ENCODE measurements around the gene PLEKHF1. TPM values are rescaled to one million over a fixed set of nuclear protein-coding genes. Genes with fewer than 3 reads are reported as not detected.

PLEKHF1 gene
- total and polyA plus RNA-seq, 2 of the 13 experiments (the other 11 are each of a cell fraction or from before 2014, with no cell fraction given): 2.9 to 3.8 TPM

DNA sequence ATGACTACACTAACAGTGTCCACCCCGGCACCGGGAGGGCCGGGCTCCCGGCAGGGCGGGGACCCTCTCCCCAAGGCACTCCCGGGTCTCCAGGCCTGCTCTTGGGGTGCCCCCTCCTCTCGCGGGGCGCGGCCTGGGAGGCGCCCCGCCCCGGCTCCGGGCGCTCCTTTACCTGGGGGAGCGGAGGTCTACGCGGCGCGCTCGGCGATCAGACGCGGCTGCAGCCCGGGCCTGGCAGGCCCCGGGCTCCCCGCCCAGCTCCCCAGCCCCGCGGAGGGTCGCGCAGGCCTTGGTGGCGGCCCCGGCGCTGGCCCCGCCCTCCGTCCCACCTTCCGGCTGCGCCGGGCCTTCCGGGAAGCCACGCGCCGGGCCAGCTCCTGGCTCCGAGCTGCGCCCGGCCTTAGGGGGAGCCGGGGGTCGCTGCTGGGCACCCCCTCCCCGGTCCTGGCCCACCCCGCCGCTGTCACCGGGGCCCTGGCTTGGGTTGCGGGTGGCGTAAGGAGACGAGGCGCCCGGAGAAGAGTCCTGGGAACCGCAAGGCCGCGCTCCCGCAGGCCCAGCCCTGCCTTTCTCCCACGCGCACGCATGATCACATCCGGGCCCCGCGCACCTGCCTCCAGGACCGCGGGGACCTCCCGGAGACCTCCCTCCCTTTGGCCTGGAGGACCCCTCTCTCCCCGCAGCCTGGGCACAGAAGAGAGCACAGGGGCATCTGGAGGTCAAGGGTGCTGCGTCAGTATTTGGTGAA is 49.9 kb downstream of the PLEKHF1 start, which contains the start of gene C19orf12 (continued):
- TF ChIP-seq, protein P1, sequence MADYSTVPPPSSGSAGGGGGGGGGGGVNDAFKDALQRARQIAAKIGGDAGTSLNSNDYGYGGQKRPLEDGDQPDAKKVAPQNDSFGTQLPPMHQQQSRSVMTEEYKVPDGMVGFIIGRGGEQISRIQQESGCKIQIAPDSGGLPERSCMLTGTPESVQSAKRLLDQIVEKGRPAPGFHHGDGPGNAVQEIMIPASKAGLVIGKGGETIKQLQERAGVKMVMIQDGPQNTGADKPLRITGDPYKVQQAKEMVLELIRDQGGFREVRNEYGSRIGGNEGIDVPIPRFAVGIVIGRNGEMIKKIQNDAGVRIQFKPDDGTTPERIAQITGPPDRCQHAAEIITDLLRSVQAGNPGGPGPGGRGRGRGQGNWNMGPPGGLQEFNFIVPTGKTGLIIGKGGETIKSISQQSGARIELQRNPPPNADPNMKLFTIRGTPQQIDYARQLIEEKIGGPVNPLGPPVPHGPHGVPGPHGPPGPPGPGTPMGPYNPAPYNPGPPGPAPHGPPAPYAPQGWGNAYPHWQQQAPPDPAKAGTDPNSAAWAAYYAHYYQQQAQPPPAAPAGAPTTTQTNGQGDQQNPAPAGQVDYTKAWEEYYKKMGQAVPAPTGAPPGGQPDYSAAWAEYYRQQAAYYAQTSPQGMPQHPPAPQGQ (CRISPR knock-in tag; IDR thresholded peaks at IDR 0.05; ENCODE audit: borderline replicate concordance): no peak
- TF ChIP-seq SSRP1 (CRISPR knock-in tag; IDR thresholded peaks at IDR 0.05): no peak
- no peak for TF ChIP-seq SRSF9 (IDR thresholded peaks at IDR 0.05; ENCODE audit: borderline replicate concordance, insufficient read depth, low read depth, low read length, poor library complexity, severe bottlenecking)
- no peak for TF ChIP-seq ZNF225 (CRISPR knock-in tag; IDR thresholded peaks at IDR 0.05)
- peak; percentile 47; the same call in 1 of the 2 replicates for TF ChIP-seq ZNF788 (CRISPR knock-in tag; IDR thresholded peaks at IDR 0.05; ENCODE audit: borderline replicate concordance)
- TF ChIP-seq PHF8 (CRISPR knock-in tag; IDR thresholded peaks at IDR 0.05): peak; percentile 93
- TF ChIP-seq CREM (IDR thresholded peaks at IDR 0.05): no peak
- no peak for TF ChIP-seq CREM (CRISPR knock-in tag; IDR thresholded peaks at IDR 0.05)
- peak; percentile 58 for TF ChIP-seq YY1 (IDR thresholded peaks at IDR 0.05; ENCODE audit: insufficient read depth, insufficient replicate concordance, low read depth, low read length)
- TF ChIP-seq, protein P2, sequence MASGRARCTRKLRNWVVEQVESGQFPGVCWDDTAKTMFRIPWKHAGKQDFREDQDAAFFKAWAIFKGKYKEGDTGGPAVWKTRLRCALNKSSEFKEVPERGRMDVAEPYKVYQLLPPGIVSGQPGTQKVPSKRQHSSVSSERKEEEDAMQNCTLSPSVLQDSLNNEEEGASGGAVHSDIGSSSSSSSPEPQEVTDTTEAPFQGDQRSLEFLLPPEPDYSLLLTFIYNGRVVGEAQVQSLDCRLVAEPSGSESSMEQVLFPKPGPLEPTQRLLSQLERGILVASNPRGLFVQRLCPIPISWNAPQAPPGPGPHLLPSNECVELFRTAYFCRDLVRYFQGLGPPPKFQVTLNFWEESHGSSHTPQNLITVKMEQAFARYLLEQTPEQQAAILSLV (CRISPR knock-in tag; IDR thresholded peaks at IDR 0.05; ENCODE audit: borderline replicate concordance): no peak
- TF ChIP-seq ZNF34 (CRISPR knock-in tag; IDR thresholded peaks at IDR 0.05; ENCODE audit: borderline replicate concordance): no peak
- TF ChIP-seq PHF21A (CRISPR knock-in tag; IDR thresholded peaks at IDR 0.05): no peak; the same call in 1 of the 2 replicates
- TF ChIP-seq SP140L (CRISPR knock-in tag; IDR thresholded peaks at IDR 0.05; ENCODE audit: borderline replicate concordance): no peak
- no peak for TF ChIP-seq MBD4 (IDR thresholded peaks at IDR 0.05; ENCODE audit: borderline replicate concordance, low read length)
- no peak for TF ChIP-seq ZNF362 (CRISPR knock-in tag; IDR thresholded peaks at IDR 0.05; ENCODE audit: borderline replicate concordance)
- peak; percentile 63 for TF ChIP-seq ZNF574 (CRISPR knock-in tag; IDR thresholded peaks at IDR 0.05)
- no peak for TF ChIP-seq ZNF263 (CRISPR knock-in tag; IDR thresholded peaks at IDR 0.05)
- TF ChIP-seq ZFP41 (CRISPR knock-in tag; IDR thresholded peaks at IDR 0.05; ENCODE audit: borderline replicate concordance): no peak
- no peak for TF ChIP-seq HHEX (CRISPR knock-in tag; IDR thresholded peaks at IDR 0.05)
- no peak for TF ChIP-seq ZNF432 (CRISPR knock-in tag; IDR thresholded peaks at IDR 0.05; ENCODE audit: borderline replicate concordance)
- no peak for TF ChIP-seq NFYB (CRISPR knock-in tag; IDR thresholded peaks at IDR 0.05)
- peak; percentile 37; the same call in 1 of the 2 replicates for TF ChIP-seq ZIK1 (CRISPR knock-in tag; IDR thresholded peaks at IDR 0.05; ENCODE audit: borderline replicate concordance, low read depth)
- TF ChIP-seq ZNF839 (CRISPR knock-in tag; IDR thresholded peaks at IDR 0.05; ENCODE audit: borderline replicate concordance): no peak
